ENCODE results near the gene IMMP2L. TPM values are rescaled to one million over a fixed set of nuclear protein-coding genes. Genes with fewer than 3 reads are reported as not detected.
"Not testable (repeated sequence)": the region's sequence is repeated elsewhere in the genome, so short reads cannot be mapped to it uniquely, and the experiment has no call there.

Gene IMMP2L
- polyA plus RNA-seq, 2 of the 4 experiments (the other 2 are of a cell fraction) = 16.1 to 23.8 TPM

- no peak for FAIRE-seq
- POLR2A ChIA-PET = no interaction called here
- no peak for TF ChIP-seq EHF (CRISPR knock-in tag; IDR thresholded peaks at IDR 0.05)
- TF ChIP-seq CHD4 (IDR thresholded peaks at IDR 0.05; ENCODE audit: borderline replicate concordance) = no peak
- TF ChIP-seq HDAC2 (IDR thresholded peaks at IDR 0.05) = no peak
- TF ChIP-seq CBX8 (IDR thresholded peaks at IDR 0.05) = no peak
- TF ChIP-seq USF2 (IDR thresholded peaks at IDR 0.05) = no peak
- no peak for TF ChIP-seq FOSL2 (IDR thresholded peaks at IDR 0.05)
- TF ChIP-seq FOSL2 (CRISPR knock-in tag; IDR thresholded peaks at IDR 0.05) = no peak
- TF ChIP-seq HOXB13 (CRISPR knock-in tag; IDR thresholded peaks at IDR 0.05; ENCODE audit: low read depth) = no peak
- TF ChIP-seq EHMT2 (IDR thresholded peaks at IDR 0.05; ENCODE audit: low read depth) = no peak
- no peak for TF ChIP-seq TP53 (CRISPR knock-in tag; IDR thresholded peaks at IDR 0.05)
- no peak for TF ChIP-seq MAFK (IDR thresholded peaks at IDR 0.05; ENCODE audit: partially characterized antibody)
- no peak for TF ChIP-seq PHF8 (IDR thresholded peaks at IDR 0.05; ENCODE audit: borderline replicate concordance, low read depth)
- TF ChIP-seq SREBF2 (IDR thresholded peaks at IDR 0.05) = no peak
- no peak for TF ChIP-seq ESRRA (IDR thresholded peaks at IDR 0.05; ENCODE audit: borderline replicate concordance, low read length)
- no peak for TF ChIP-seq POLR2AphosphoS2 (conservative IDR thresholded peaks at IDR 0.05; ENCODE audit: low read length)
- TF ChIP-seq JUNB (IDR thresholded peaks at IDR 0.05) = no peak
- no peak for TF ChIP-seq CEBPB (IDR thresholded peaks at IDR 0.05)
- no peak for TF ChIP-seq ATOH8 (CRISPR knock-in tag; IDR thresholded peaks at IDR 0.05; ENCODE audit: low read depth)
- no peak for TF ChIP-seq HES2 (IDR thresholded peaks at IDR 0.05)
- WGBS (ENCODE audit: missing lambda C conversion rate) = 85% methylated on average over 1 of the region's 1 CpG
- DNase-seq (ENCODE audit: low read depth in 1 of 2, low spot score in 1 of 2) = no peak
- Histone ChIP-seq H3K27ac (no peak overlapping the region), H3K4me3 (no peak overlapping the region), H3K4me1 (peaks cover 4% of the 10 kb centered on the region; the same call in 2 of the 3 replicates), H3K9me3 (no peaks in the 10 kb centered on the region), H3K4me2 (no peak overlapping the region)
- ATAC-seq = no peak
- CTCF ChIA-PET = no interaction called here
Measured at GRCh38 chr7:111290982-111291381, 271.3 kb downstream of the IMMP2L start.

GRCh38 chr7:111290419-111290818 is 271.9 kb downstream of the IMMP2L start:
- TF ChIP-seq HDAC2 (IDR thresholded peaks at IDR 0.05) = no peak
- no peak for TF ChIP-seq TFCP2L1 (CRISPR knock-in tag; IDR thresholded peaks at IDR 0.05)
- TF ChIP-seq E2F6 (IDR thresholded peaks at IDR 0.05; ENCODE audit: borderline replicate concordance, low read depth) = no peak
- TF ChIP-seq ZSCAN20 (CRISPR knock-in tag; IDR thresholded peaks at IDR 0.05) = no peak
- TF ChIP-seq BHLHE40 (IDR thresholded peaks at IDR 0.05; ENCODE audit: low read depth, low read length) = no peak
- TF ChIP-seq SREBF2 (IDR thresholded peaks at IDR 0.05) = no peak
- no peak for TF ChIP-seq JUNB (IDR thresholded peaks at IDR 0.05)
- no peak for TF ChIP-seq HES2 (IDR thresholded peaks at IDR 0.05)
- TF ChIP-seq EHMT2 (IDR thresholded peaks at IDR 0.05; ENCODE audit: low read depth) = no peak
- no peak for TF ChIP-seq CEBPB (IDR thresholded peaks at IDR 0.05)
- no peak for TF ChIP-seq PBX3 (IDR thresholded peaks at IDR 0.05)
- no peak for TF ChIP-seq EP300 (IDR thresholded peaks at IDR 0.05)
- no peak for TF ChIP-seq RFX5 (IDR thresholded peaks at IDR 0.05)
- no peak for TF ChIP-seq ATOH8 (CRISPR knock-in tag; IDR thresholded peaks at IDR 0.05; ENCODE audit: low read depth)
- TF ChIP-seq ELK1 (IDR thresholded peaks at IDR 0.05; ENCODE audit: low read depth, low read length) = no peak
- Histone ChIP-seq H3K4me1 (peaks cover 4% of the 10 kb centered on the region; the same call in 2 of the 3 replicates), H3K4me2 (no peak overlapping the region), H3K9me3 (no peaks in the 10 kb centered on the region), H3K4me3 (no peak overlapping the region), H3K27ac (no peak overlapping the region)
- no peak for ATAC-seq
- DNase-seq (ENCODE audit: low read depth in 1 of 2, low spot score in 1 of 2) = no peak
- 22% methylated on average over 1 of the region's 1 CpG for WGBS (ENCODE audit: missing lambda C conversion rate)
- no peak for FAIRE-seq
- ChIA-PET POLR2A (no interaction called here), CTCF (no interaction called here)

- ATAC-seq, POLR2A ChIA-PET: not testable (repeated sequence)
- 58% methylated on average over 3 of the region's 3 CpGs for WGBS (ENCODE audit: missing lambda C conversion rate)
Measured at GRCh38 chr7:111288441-111288840, 273.9 kb downstream of the IMMP2L start.

More at GRCh38 chr7:111288441-111288840, 273.9 kb downstream of the IMMP2L start:
- DNase-seq (ENCODE audit: low read depth in 1 of 2, low spot score in 1 of 2); FAIRE-seq; H3K4me3 ChIP-seq; CTCF ChIA-PET; H3K27ac ChIP-seq; H3K9me3 ChIP-seq; H3K4me2 ChIP-seq; H3K4me1 ChIP-seq: not testable (repeated sequence)

All from A549 (cell line).